Neural cell (in vitro differentiated cells): ENCODE measurements around the gene SLC1A2. TPM values are rescaled to one million over a fixed set of nuclear protein-coding genes. Genes with fewer than 3 reads are reported as not detected.

Experiments used
- H2AFZ ChIP-seq: fragments of 200-600, 300-800 bp; sonication (generic), shearing (Covaris generic); 2 replicates; pipeline ENCODE4 v1.6.0; 2014; ENCODE audit warnings: low read depth, mild to moderate bottlenecking, antibody characterized with exemption, low read length, moderate library complexity
- H3F3A ChIP-seq: fragments of 200-600 bp; shearing (Covaris generic); 2 replicates; pipeline ENCODE4 v1.6.1; 2016; ENCODE audit warnings: mild to moderate bottlenecking, moderate library complexity, mixed read lengths, antibody characterized with exemption, low read length; ENCODE audit not compliant: insufficient read depth, poor library complexity, severe bottlenecking
- H3K27ac ChIP-seq: fragments of 200-600, 300-800 bp; sonication (generic), shearing (Covaris generic); 2 replicates; pipeline ENCODE4 v1.5.1; 2014; ENCODE audit warnings: mild to moderate bottlenecking, low read length, moderate library complexity
- H3K27me3 ChIP-seq: fragments of 300-800, 200-600 bp; sonication (generic), shearing (Covaris generic); 2 replicates; pipeline ENCODE4 v1.6.0; 2014; ENCODE audit warnings: mild to moderate bottlenecking, low read depth, low read length, moderate library complexity; ENCODE audit not compliant: insufficient read depth
- H3K36me3 ChIP-seq: fragments of 300-800, 200-600 bp; sonication (generic), shearing (Covaris generic); 2 replicates; pipeline ENCODE4 v1.5.1; 2014; ENCODE audit warnings: mild to moderate bottlenecking, antibody characterized with exemption, low read length, moderate library complexity; ENCODE audit not compliant: insufficient read depth
- H3K4me2 ChIP-seq: fragments of 300-800, 200-600 bp; sonication (generic), shearing (Covaris generic); 2 replicates; pipeline ENCODE4 v1.6.0; 2014; ENCODE audit warnings: mild to moderate bottlenecking, low read length
- H3K4me3 ChIP-seq: fragments of 300-800, 200-600 bp; sonication (generic), shearing (Covaris generic); 2 replicates; pipeline ENCODE4 v1.5.1; 2014; ENCODE audit warnings: mild to moderate bottlenecking, low read length, moderate library complexity
- H3K79me2 ChIP-seq: fragments of 200-600 bp; shearing (Covaris generic); replicated peaks from 2 replicates; pipeline ENCODE4 v1.6.0; 2014; ENCODE audit warnings: mild to moderate bottlenecking, low read length, moderate library complexity; ENCODE audit not compliant: insufficient read depth
- H3K9ac ChIP-seq: fragments of 300-800, 200-600 bp; sonication (generic), shearing (Covaris generic); 2 replicates; pipeline ENCODE4 v1.6.1; 2016; ENCODE audit warnings: mild to moderate bottlenecking, low read length, mixed read lengths
- H3K9me2 ChIP-seq: fragments of 200-600 bp; shearing (Covaris generic); 2 replicates; pipeline ENCODE4 v1.6.1; 2016; ENCODE audit warnings: mild to moderate bottlenecking, low read length, mixed read lengths; ENCODE audit not compliant: insufficient read depth
- H3K9me3 ChIP-seq: fragments of 200-600, 300-800 bp; sonication (generic), shearing (Covaris generic); 2 replicates; pipeline ENCODE4 v1.6.1; 2016; ENCODE audit warnings: mild to moderate bottlenecking, mixed run types, low read length, moderate library complexity, mixed read lengths
- H4K20me1 ChIP-seq: fragments of 200-600 bp; shearing (Covaris generic); 2 replicates; pipeline ENCODE4 v1.6.1; 2016; ENCODE audit warnings: mild to moderate bottlenecking, mixed run types; ENCODE audit not compliant: insufficient read depth
- CTCF ChIP-seq: fragments of 450-650 bp; IDR thresholded peaks from 2 replicates; pipeline ENCODE4 v1.5.1; 2014; ENCODE audit warnings: antibody characterized with exemption, mild to moderate bottlenecking, moderate library complexity; ENCODE audit not compliant: poor library complexity, severe bottlenecking
- EP300 ChIP-seq: fragments of 450-650 bp; conservative IDR thresholded peaks from 2 replicates; pipeline ENCODE4 v1.6.1; 2014; ENCODE audit warnings: antibody characterized with exemption, mild to moderate bottlenecking, moderate library complexity; ENCODE audit not compliant: poor library complexity, severe bottlenecking
- EZH2 ChIP-seq: fragments of 200-600, 300-800 bp; shearing (Covaris generic), sonication (generic); IDR thresholded peaks from 2 replicates; pipeline ENCODE4 v1.6.1; 2014; ENCODE audit warnings: antibody characterized with exemption, low read length, borderline replicate concordance, mild to moderate bottlenecking; ENCODE audit not compliant: insufficient read depth, poor library complexity, severe bottlenecking
- MXI1 ChIP-seq: fragments of 450-650 bp; conservative IDR thresholded peaks from 2 replicates; pipeline ENCODE4 v1.6.1; 2014; ENCODE audit warnings: antibody characterized with exemption, mild to moderate bottlenecking; ENCODE audit not compliant: poor library complexity, severe bottlenecking
- POLR2AphosphoS5 ChIP-seq: IDR thresholded peaks from 2 replicates; pipeline ENCODE4 v1.6.1; 2012
- RAD21 ChIP-seq: fragments of 450-650 bp; conservative IDR thresholded peaks from 2 replicates; pipeline ENCODE4 v1.6.1; 2014; ENCODE audit warnings: antibody characterized with exemption, mild to moderate bottlenecking, moderate library complexity
- REST ChIP-seq: IDR thresholded peaks from 2 replicates; pipeline ENCODE4 v1.6.1; 2012; ENCODE audit warnings: borderline replicate concordance
- SMC3 ChIP-seq: fragments of 450-650 bp; conservative IDR thresholded peaks from 2 replicates; pipeline ENCODE4 v1.6.1; 2014; ENCODE audit warnings: antibody characterized with exemption, mild to moderate bottlenecking, moderate library complexity; ENCODE audit not compliant: poor library complexity
- TAF1 ChIP-seq: IDR thresholded peaks from 2 replicates; pipeline ENCODE4 v1.6.1; 2012; ENCODE audit warnings: low read depth
- polyA minus RNA-seq: library from RNA; depleted of rRNA, polyadenylated mRNA; stranded (reverse); fragments of >200 nt; gene quantifications from 2 replicates; pipeline ENCODE4 v1.2.3, GENCODE V29; 2014
- polyA plus RNA-seq: library from polyadenylated mRNA; depleted of rRNA; stranded (reverse); fragments of >200 nt; gene quantifications from 2 replicates; pipeline ENCODE4 v1.2.3, GENCODE V29; 2014

SLC1A2 gene
- polyA plus RNA-seq = 130 and 134 TPM in 2 replicates
- 368 and 413 TPM in 2 replicates for polyA minus RNA-seq

GRCh38 chr11:35419184-35419829 lies at the start of gene SLC1A2:
SLC1A2 (minus strand) TSS chr11:35419558; CDS start chr11:35418966, 592 bp downstream.
- TF ChIP-seq REST (no peak), EZH2 (no peak), MXI1 (peak; percentile 74), CTCF (peak; percentile 82), RAD21 (peak; percentile 48), EP300 (peak; percentile 58), POLR2AphosphoS5 (peak; percentile 74), TAF1 (peak; percentile 10), SMC3 (no peak)
- no peaks in the 10 kb centered on the region for H3K9me3 ChIP-seq
- H3K36me3 ChIP-seq = no peaks in the 10 kb centered on the region
- H3K4me3 ChIP-seq = peak within 1 kb of the TSS; percentile 88
- H3K27me3 ChIP-seq = no peaks in the 10 kb centered on the region
- H3K9me2 ChIP-seq = no peaks in the 10 kb centered on the region
- H4K20me1 ChIP-seq = no peaks in the 10 kb centered on the region
- H3K9ac ChIP-seq = peak within 1 kb of the TSS; percentile 94
- peak within 1 kb of the TSS; percentile 92 for H3K27ac ChIP-seq
- peak within 1 kb of the TSS; percentile 86 for H2AFZ ChIP-seq
- H3K4me2 ChIP-seq = peak within 1 kb of the TSS; percentile 91
- H3K79me2 ChIP-seq = peaks cover 44% of the 10 kb centered on the region
- no peaks in the 10 kb centered on the region for H3F3A ChIP-seq

GRCh38 chr11:35466058-35466457 lies 46.7 kb upstream of the SLC1A2 start:
- no peaks in the 10 kb centered on the region for H4K20me1 ChIP-seq
- H2AFZ ChIP-seq = no peak overlapping the region
- no peaks in the 10 kb centered on the region for H3K36me3 ChIP-seq
- H3K9ac ChIP-seq = no peak overlapping the region
- no peak overlapping the region for H3K4me3 ChIP-seq
- H3K27me3 ChIP-seq = no peaks in the 10 kb centered on the region
- H3F3A ChIP-seq = no peaks in the 10 kb centered on the region
- no peaks in the 10 kb centered on the region for H3K9me3 ChIP-seq
- no peaks in the 10 kb centered on the region for H3K79me2 ChIP-seq
- no peaks in the 10 kb centered on the region for H3K9me2 ChIP-seq
- H3K27ac ChIP-seq = no peak overlapping the region
- H3K4me2 ChIP-seq = no peak overlapping the region
- no peak for TF ChIP-seq POLR2AphosphoS5
- no peak for TF ChIP-seq MXI1
- TF ChIP-seq EP300 = no peak
- no peak for TF ChIP-seq REST
- TF ChIP-seq TAF1 = no peak
- no peak for TF ChIP-seq RAD21
- no peak for TF ChIP-seq SMC3
- no peak for TF ChIP-seq EZH2
- TF ChIP-seq CTCF = no peak
